HS-5 (cell line): ENCODE data around the gene F9.
"Not testable (repeated sequence)": the region's sequence is repeated elsewhere in the genome, so short reads cannot be mapped to it uniquely, and the experiment has no call there.

ENCODE experiments used
- DNase-seq: peaks from one replicate; pipeline ENCODE4 v3.0.0-alpha.2; 2012; ENCODE audit warnings: low read depth

Gene F9

GRCh38 chrX:139530550-139530949 is at the start of gene F9:
TSS of gene F9 (plus strand) at chrX:139530739. CDS start at chrX:139530765, 26 bp downstream.
- DNase-seq, result no peak

- no peak for DNase-seq
Measured at GRCh38 chrX:139483699-139484098, 46.8 kb upstream of the F9 start.

GRCh38 chrX:139484591-139484990 is 45.9 kb upstream of the F9 start:
- DNase-seq, result no peak

- no peak for DNase-seq
Measured at GRCh38 chrX:139495324-139495723, 35.2 kb upstream of the F9 start.

- DNase-seq, result no peak
Measured at GRCh38 chrX:139506333-139506732, 24.2 kb upstream of the F9 start.

GRCh38 chrX:139508099-139508498 is 22.4 kb upstream of the F9 start:
- no peak for DNase-seq

- DNase-seq, result no peak
Measured at GRCh38 chrX:139518475-139518874, 12.1 kb upstream of the F9 start.

- not testable (repeated sequence) for DNase-seq
Measured at GRCh38 chrX:139528829-139529228, 1.7 kb upstream of the F9 start.

GRCh38 chrX:139532834-139533233 is 2.3 kb downstream of the F9 start:
- DNase-seq, result no peak

GRCh38 chrX:139533444-139533843 is 2.9 kb downstream of the F9 start:
- DNase-seq, result no peak

- DNase-seq, result no peak
Measured at GRCh38 chrX:139538907-139539790, 8.6 kb downstream of the F9 start.

GRCh38 chrX:139542652-139543051 is 12.1 kb downstream of the F9 start:
- DNase-seq, result no peak

- no peak for DNase-seq
Measured at GRCh38 chrX:139543920-139544319, 13.4 kb downstream of the F9 start.

GRCh38 chrX:139544591-139544990 is 14.1 kb downstream of the F9 start:
- DNase-seq, result no peak

- no peak for DNase-seq
Measured at GRCh38 chrX:139554376-139554775, 23.8 kb downstream of the F9 start.

GRCh38 chrX:139554991-139555675 is 24.6 kb downstream of the F9 start:
- DNase-seq, result no peak

GRCh38 chrX:139559383-139560042 is 29.0 kb downstream of the F9 start:
- peak; percentile 14 for DNase-seq

GRCh38 chrX:139560221-139560620 is 29.7 kb downstream of the F9 start:
- peak; percentile 5 for DNase-seq

GRCh38 chrX:139563251-139563650 is 32.7 kb downstream of the F9 start:
- DNase-seq, result no peak

- DNase-seq, result no peak
Measured at GRCh38 chrX:139566981-139567380, 36.4 kb downstream of the F9 start.

GRCh38 chrX:139581068-139581467 is 50.5 kb downstream of the F9 start:
- DNase-seq, result no peak

GRCh38 chrX:139585613-139586012 is 55.1 kb downstream of the F9 start:
- no peak for DNase-seq

- DNase-seq, result no peak
Measured at GRCh38 chrX:139596068-139596467, 65.5 kb downstream of the F9 start.
